T-cell (primary cell): Measurements from ENCODE around the gene ARHGEF25. TPM values are rescaled to one million over a fixed set of nuclear protein-coding genes. Genes with fewer than 3 reads are reported as not detected.

Experiments
- ATAC-seq, 4 experiments: fragments of 200-7000 bp in 3 of 4; fragments of 150-1000 bp in 1 of 4; cut with Tn5 transposase; replicated peaks in 1 of 4; 1 replicate in 3 of 4; 2 replicates in 1 of 4; pipeline ENCODE4 v1.10.0; 2021; ENCODE audit warnings: moderate library complexity in 3 of 4, mild to moderate bottlenecking in 2 of 4, moderate number of reproducible peaks in 1 of 4
- CTCF ChIA-PET, 2 donors: fragments of 300-600 bp; sonication (Branson Sonifier 250); formaldehyde crosslinking; loops; one replicate each; lab custom pipeline; 2022; ENCODE audit warnings: antibody characterized with exemption in 2 of 2; lab: Charles Lee
- POLR2A ChIA-PET, 2 donors: fragments of 300-600 bp; sonication (Branson Sonifier 250); formaldehyde crosslinking; loops; one replicate each; lab custom pipeline; 2022; ENCODE audit warnings: antibody characterized with exemption in 2 of 2; lab: Charles Lee
- DNase-seq, 35 experiments: peaks; one replicate each; pipeline versions ENCODE4 v3.0.0 to v3.0.0-alpha.2; 2013 to 2023
- H3K27ac ChIP-seq: one replicate; pipeline ENCODE4 v1.5.1; 2013; ENCODE audit warnings: low read length
- H3K27me3 ChIP-seq, 2 experiments: replicated peaks in 1 of 2; 1 replicate in 1 of 2; 2 replicates in 1 of 2; pipeline versions ENCODE4 v1.6.1 to v1.7.0; 2013; ENCODE audit warnings: low read length in 1 of 2, mixed read lengths in 1 of 2; ENCODE audit not compliant: control insufficient read depth in 2 of 2, insufficient read depth in 2 of 2; ENCODE audit errors: extremely low read depth in 1 of 2
- H3K36me3 ChIP-seq, 2 donors: 1 replicate in 1 of 2; 2 replicates in 1 of 2; pipeline versions ENCODE4 v1.6.1 to v1.7.0; 2013; ENCODE audit warnings: low read length in 1 of 2; ENCODE audit not compliant: control insufficient read depth in 2 of 2, insufficient read depth in 1 of 2; ENCODE audit errors: extremely low read depth in 1 of 2
- H3K4me1 ChIP-seq, 2 experiments: 1 replicate in 1 of 2; 2 replicates in 1 of 2; pipeline versions ENCODE4 v1.6.1 to v1.7.0; 2013; ENCODE audit warnings: low read length in 2 of 2, mixed read lengths in 1 of 2; ENCODE audit not compliant: insufficient read depth in 2 of 2, control insufficient read depth in 1 of 2; ENCODE audit errors: extremely low read depth in 1 of 2
- H3K4me3 ChIP-seq, 2 donors: 1 replicate in 1 of 2; 2 replicates in 1 of 2; pipeline versions ENCODE4 v1.5.1 to v1.7.0; 2013; ENCODE audit warnings: mild to moderate bottlenecking in 2 of 2, low read length in 1 of 2, moderate library complexity in 1 of 2; ENCODE audit not compliant: control insufficient read depth in 1 of 2; ENCODE audit errors: extremely low read depth in 1 of 2
- H3K9me3 ChIP-seq: 2 replicates; pipeline ENCODE4 v1.7.0; 2013
- H3K27ac Mint-ChIP-seq, 2 donors: one replicate each; pipeline ENCODE4 v1.8.0; 2020 to 2021; ENCODE audit warnings: mild to moderate bottlenecking in 2 of 2, mixed read lengths in 2 of 2
- H3K27me3 Mint-ChIP-seq, 2 donors: one replicate each; pipeline ENCODE4 v1.8.0; 2021 to 2022; ENCODE audit warnings: mixed read lengths in 2 of 2
- H3K36me3 Mint-ChIP-seq: one replicate; pipeline ENCODE4 v1.8.0; 2021; ENCODE audit warnings: mixed read lengths
- H3K4me1 Mint-ChIP-seq, 3 donors: one replicate each; pipeline ENCODE4 v1.8.0; 2020 to 2022; ENCODE audit warnings: mixed read lengths in 3 of 3, mild to moderate bottlenecking in 1 of 3
- H3K4me3 Mint-ChIP-seq, 3 donors: one replicate each; pipeline ENCODE4 v1.8.0; 2020 to 2022; ENCODE audit warnings: mild to moderate bottlenecking in 3 of 3, mixed read lengths in 3 of 3, moderate library complexity in 3 of 3
- H3K9me3 Mint-ChIP-seq, 3 donors: one replicate each; pipeline ENCODE4 v1.8.0; 2020 to 2022; ENCODE audit warnings: mixed read lengths in 3 of 3
- WGBS: methylation state at CpG from one replicate; pipeline ENCODE4 v1.1.5; 2013; ENCODE audit warnings: missing lambda C conversion rate; ENCODE audit not compliant: insufficient coverage; 5-methylcytosine and 5-hydroxymethylcytosine counted together
- total RNA-seq, 35 experiments: library from RNA in 6 of 35; stranded (reverse) in 6 of 35; fragments of 120-200 nt in 1 of 35; gene quantifications; one replicate each; pipeline versions ENCODE4 v1.2.1 to v1.2.4 and lab custom pipeline; 2013 to 2026

ARHGEF25 gene
- total RNA-seq, 5 donors from 2014 or later (not counting 1 experiment from before 2014, with no cell fraction given) = 0.67 to 1.4 (median 0.84) TPM

- CTCF ChIA-PET = interaction anchor here (0.6 to 0.7 kb wide), 3 partner anchors 26 to 132 kb away, joined by 3 to 8 read pairs (median 4); no protein-coding TSS in a partner anchor
- WGBS = 88% methylated on average over 4 of the region's 19 CpGs
- peaks cover 8 to 33% of the 10 kb centered on the region in 2 experiments for H3K4me1 ChIP-seq
Observed at GRCh38 chr12:57609101-57609780, 2.0 kb upstream of the ARHGEF25 start.

GRCh38 chr12:57609781-57610553, 1.3 kb upstream of the ARHGEF25 start:
- H3K36me3 ChIP-seq = no peaks in the 10 kb centered on the region
- no peaks in the 10 kb centered on the region for H3K9me3 ChIP-seq
- Mint-ChIP-seq H3K27me3 (peaks cover 9 to 26% of the 10 kb centered on the region in 2 donors), H3K36me3 (no peaks in the 10 kb centered on the region), H3K4me3 (peak overlapping the region; percentile 74 to 78 (median 75)), H3K9me3 (no peaks in the 10 kb centered on the region), H3K27ac (no peak overlapping the region), H3K4me1 (peaks cover 18 to 25% (median 23%) of the 10 kb centered on the region in 3 donors)
- CTCF ChIA-PET = interaction anchor here (0.6 to 0.7 kb wide), 2 partner anchors 27 to 133 kb away, joined by 3 to 8 read pairs; no protein-coding TSS in a partner anchor
- 63% methylated on average over 12 of the region's 34 CpGs for WGBS
- peaks cover 2 to 46% of the 10 kb centered on the region in 2 experiments for H3K27me3 ChIP-seq
- POLR2A ChIA-PET = interaction anchor here in 1 of 2 donors (0.7 kb wide), 1 partner anchor 78 kb away, joined by 4 read pairs; no protein-coding TSS in a partner anchor
- ATAC-seq (no peak), DNase-seq (no peak)
- no peak overlapping the region for H3K4me3 ChIP-seq
- peaks cover 8 to 28% of the 10 kb centered on the region in 2 experiments for H3K4me1 ChIP-seq
- H3K27ac ChIP-seq = no peak overlapping the region

More at GRCh38 chr12:57609101-57609780, 2.0 kb upstream of the ARHGEF25 start:
- H3K4me3 Mint-ChIP-seq = no peak overlapping the region
- H3K27ac Mint-ChIP-seq = no peak overlapping the region
- H3K9me3 Mint-ChIP-seq = no peaks in the 10 kb centered on the region
- H3K4me1 Mint-ChIP-seq = peaks cover 20 to 31% (median 29%) of the 10 kb centered on the region in 3 donors
- H3K36me3 Mint-ChIP-seq = no peaks in the 10 kb centered on the region
- ATAC-seq = no peak
- Histone ChIP-seq H3K27me3 (peaks cover 2 to 42% of the 10 kb centered on the region in 2 experiments), H3K4me3 (no peak overlapping the region), H3K27ac (no peak overlapping the region), H3K9me3 (no peaks in the 10 kb centered on the region), H3K36me3 (no peaks in the 10 kb centered on the region)
- POLR2A ChIA-PET = interaction anchor here in 1 of 2 donors (0.7 kb wide), 1 partner anchor 78 kb away, joined by 4 read pairs; no protein-coding TSS in a partner anchor
- peaks cover 9 to 22% of the 10 kb centered on the region in 2 donors for H3K27me3 Mint-ChIP-seq
- no peak for DNase-seq

GRCh38 chr12:57610554-57611107, 604 bp upstream of the ARHGEF25 start:
- H3K27ac Mint-ChIP-seq = no peak overlapping the region
- no peaks in the 10 kb centered on the region for H3K36me3 Mint-ChIP-seq
- peak overlapping the region; percentile 53 to 62 for H3K4me3 ChIP-seq
- CTCF ChIA-PET = interaction anchor here (0.5 to 1.3 kb wide), 4 partner anchors 10 to 27 kb away, joined by 3 to 7 read pairs (median 4); no protein-coding TSS in a partner anchor
- H3K4me3 Mint-ChIP-seq = peak overlapping the region; percentile 74 to 78 (median 75)
- H3K36me3 ChIP-seq = no peaks in the 10 kb centered on the region
- no peaks in the 10 kb centered on the region for H3K9me3 ChIP-seq
- H3K4me1 Mint-ChIP-seq = peaks cover 13 to 19% (median 17%) of the 10 kb centered on the region in 3 donors
- H3K27me3 ChIP-seq = peaks cover 2 to 53% of the 10 kb centered on the region in 2 experiments
- ATAC-seq = peak in 2 of 4 experiments; percentile 39 to 57
- H3K27ac ChIP-seq = no peak overlapping the region
- DNase-seq = peak in 2 of 35 experiments; percentile 11 to 31
- 5% methylated on average over 9 of the region's 29 CpGs for WGBS
- H3K4me1 ChIP-seq = peaks cover 3 to 21% of the 10 kb centered on the region in 2 experiments
- H3K27me3 Mint-ChIP-seq = peaks cover 9 to 26% of the 10 kb centered on the region in 2 donors
- POLR2A ChIA-PET = no interaction called here
- no peaks in the 10 kb centered on the region for H3K9me3 Mint-ChIP-seq

- Histone ChIP-seq H3K36me3 (no peaks in the 10 kb centered on the region), H3K9me3 (no peaks in the 10 kb centered on the region), H3K4me3 (peak overlapping the region in 1 of 2 donors; percentile 53), H3K4me1 (peaks cover 2 to 19% of the 10 kb centered on the region in 2 experiments), H3K27ac (no peak overlapping the region), H3K27me3 (peaks cover 2 to 63% of the 10 kb centered on the region in 2 experiments)
- ChIA-PET POLR2A (no interaction called here), CTCF (interaction anchor here (0.8 to 1.3 kb wide), 2 partner anchors 8 to 26 kb away, joined by 4 to 6 read pairs; no protein-coding TSS in a partner anchor)
- H3K36me3 Mint-ChIP-seq = no peaks in the 10 kb centered on the region
- H3K27me3 Mint-ChIP-seq = peaks cover 21 to 35% of the 10 kb centered on the region in 2 donors
- peak overlapping the region in 1 of 2 donors; percentile 74 for H3K27ac Mint-ChIP-seq
- DNase-seq (no peak), ATAC-seq (no peak)
- peak overlapping the region; percentile 61 to 68 (median 66) for H3K4me3 Mint-ChIP-seq
- 22% methylated on average over 8 of the region's 23 CpGs for WGBS
- peaks cover 8 to 14% (median 10%) of the 10 kb centered on the region in 3 donors for H3K4me1 Mint-ChIP-seq
- H3K9me3 Mint-ChIP-seq = no peaks in the 10 kb centered on the region
Observed at GRCh38 chr12:57611827-57612710, 834 bp downstream of the ARHGEF25 start.

DNA sequence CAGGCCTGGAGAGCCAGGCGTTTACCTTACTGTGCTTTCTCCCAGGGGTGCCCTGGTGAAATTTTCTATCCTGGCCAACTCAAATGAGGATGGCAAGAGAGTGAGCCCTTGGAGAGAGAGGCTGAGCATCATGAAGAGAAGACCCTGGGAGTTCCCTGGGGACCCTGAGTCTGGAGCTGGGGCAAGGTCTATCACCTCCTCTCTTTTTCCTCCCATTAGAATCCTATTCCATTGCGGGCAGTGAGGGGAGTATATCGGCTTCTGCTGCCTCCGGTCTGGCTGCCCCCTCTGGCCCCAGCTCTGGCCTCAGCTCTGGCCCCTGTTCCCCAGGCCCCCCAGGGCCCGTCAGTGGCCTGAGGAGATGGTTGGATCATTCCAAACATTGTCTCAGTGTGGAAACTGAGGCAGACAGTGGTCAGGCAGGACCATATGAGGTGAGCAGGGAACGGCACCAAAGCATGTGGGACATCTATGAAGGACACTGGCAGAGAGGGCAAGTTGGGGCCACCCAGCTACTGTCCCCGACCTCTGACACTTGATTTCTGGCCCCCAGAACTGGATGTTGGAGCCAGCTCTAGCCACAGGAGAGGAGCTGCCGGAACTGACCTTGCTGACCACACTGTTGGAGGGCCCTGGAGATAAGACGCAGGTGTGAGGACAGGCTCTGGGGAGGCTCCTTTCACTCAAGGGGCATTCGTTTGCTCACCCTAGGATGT, 1.6 kb downstream of the ARHGEF25 start:
- no peaks in the 10 kb centered on the region for H3K9me3 ChIP-seq
- no peak overlapping the region for H3K27ac ChIP-seq
- CTCF ChIA-PET = interaction anchor here in 1 of 2 donors (1.0 kb wide), 1 partner anchor 23 kb away, joined by 14 read pairs; no protein-coding TSS in a partner anchor
- Mint-ChIP-seq H3K4me1 (peaks cover 8 to 14% (median 10%) of the 10 kb centered on the region in 3 donors), H3K27ac (no peak overlapping the region), H3K9me3 (no peaks in the 10 kb centered on the region), H3K4me3 (peak overlapping the region in 2 of 3 donors; percentile 9 to 66), H3K36me3 (no peaks in the 10 kb centered on the region), H3K27me3 (peaks cover 29 to 41% of the 10 kb centered on the region in 2 donors)
- POLR2A ChIA-PET = no interaction called here
- ATAC-seq = no peak
- H3K4me1 ChIP-seq = peaks cover 2 to 19% of the 10 kb centered on the region in 2 experiments
- H3K27me3 ChIP-seq = peaks cover 6 to 71% of the 10 kb centered on the region in 2 experiments
- no peak overlapping the region for H3K4me3 ChIP-seq
- H3K36me3 ChIP-seq = no peaks in the 10 kb centered on the region
- no peak for DNase-seq
- 93% methylated on average over 5 of the region's 10 CpGs for WGBS
